Activated T-helper 1 cell treated with anti-CD3 and anti-CD28 coated beads, Interleukin-2, amount 50 U/mL, for 16 hours (primary cell): ENCODE measurements around the gene TRAPPC2L.

Source experiments
- DNase-seq, 2 donors: peaks; one replicate each; pipeline ENCODE4 v3.0.0-alpha.2; 2020; ENCODE audit warnings: low read depth in 1 of 2, low spot score in 1 of 2

TRAPPC2L gene

GRCh38 chr16:88839026-88839529, 17.8 kb upstream of the TRAPPC2L start:
- DNase-seq: no peak

GRCh38 chr16:88839745-88840599, 17.0 kb upstream of the TRAPPC2L start:
- DNase-seq: no peak

GRCh38 chr16:88840600-88841215, 16.2 kb upstream of the TRAPPC2L start:
- DNase-seq: no peak

GRCh38 chr16:88841521-88842307, 15.2 kb upstream of the TRAPPC2L start:
- no peak for DNase-seq

- DNase-seq: no peak
Observed at GRCh38 chr16:88842308-88842756, 14.6 kb upstream of the TRAPPC2L start.

- no peak for DNase-seq
Observed at GRCh38 chr16:88842806-88843205, 14.1 kb upstream of the TRAPPC2L start.

- no peak for DNase-seq
Observed at GRCh38 chr16:88843256-88843655, 13.7 kb upstream of the TRAPPC2L start.

GRCh38 chr16:88844419-88845036, 12.4 kb upstream of the TRAPPC2L start:
- no peak for DNase-seq

GRCh38 chr16:88846088-88846487, 10.8 kb upstream of the TRAPPC2L start:
- no peak for DNase-seq

- no peak for DNase-seq
Observed at GRCh38 chr16:88847654-88848053, 9.3 kb upstream of the TRAPPC2L start.

- no peak for DNase-seq
Observed at GRCh38 chr16:88848557-88848956, 8.4 kb upstream of the TRAPPC2L start.

- DNase-seq: no peak
Observed at GRCh38 chr16:88850531-88851199, 6.3 kb upstream of the TRAPPC2L start.

GRCh38 chr16:88851616-88852015, 5.3 kb upstream of the TRAPPC2L start:
- DNase-seq: no peak

- DNase-seq: no peak
Observed at GRCh38 chr16:88853325-88853941, 3.5 kb upstream of the TRAPPC2L start.

GRCh38 chr16:88854306-88855111, 2.4 kb upstream of the TRAPPC2L start:
- DNase-seq: no peak

- no peak for DNase-seq
Observed at GRCh38 chr16:88855176-88855575, 1.8 kb upstream of the TRAPPC2L start.

GRCh38 chr16:88855736-88856121, 1.2 kb upstream of the TRAPPC2L start:
- DNase-seq: no peak

GRCh38 chr16:88856122-88856827, 652 bp upstream of the TRAPPC2L start:
- DNase-seq: no peak
